Tibial nerve (tissue), 4 donors: Measurements from ENCODE around the gene THRSP. TPM values are rescaled to one million over a fixed set of nuclear protein-coding genes. Genes with fewer than 3 reads are reported as not detected.

ENCODE experiments used
- DNase-seq, 2 donors: peaks; one replicate each; pipeline ENCODE4 v3.0.0-alpha.2; 2019; ENCODE audit warnings: low spot score in 2 of 2
- H3K27ac ChIP-seq, 4 donors: fragments of 200-600 bp; sonication (generic) in 3 of 4; one replicate each; pipeline ENCODE4 v1.5.1; 2017 to 2019; ENCODE audit warnings: mild to moderate bottlenecking in 1 of 4
- H3K27me3 ChIP-seq, 2 donors: fragments of 200-600 bp; sonication (generic) in 1 of 2; one replicate each; pipeline versions ENCODE4 v1.5.1 to v1.6.0; 2017 to 2019
- H3K36me3 ChIP-seq, 3 donors: fragments of 200-600 bp; sonication (generic); one replicate each; pipeline ENCODE4 v1.5.1; 2018 to 2019
- H3K4me1 ChIP-seq, 4 donors: fragments of 200-600 bp; sonication (generic) in 3 of 4; one replicate each; pipeline ENCODE4 v1.5.1; 2017 to 2019
- H3K4me3 ChIP-seq, 4 donors: fragments of 200-600 bp; sonication (generic) in 3 of 4; one replicate each; pipeline ENCODE4 v1.5.1; 2017 to 2019; ENCODE audit warnings: mild to moderate bottlenecking in 1 of 4, moderate library complexity in 1 of 4
- H3K9me3 ChIP-seq, 4 donors: fragments of 200-600 bp; sonication (generic) in 3 of 4; one replicate each; pipeline ENCODE4 v1.5.1; 2017 to 2019
- EP300 ChIP-seq, 2 donors: sonication (generic); formaldehyde crosslinking; IDR thresholded peaks; one replicate each; pipeline ENCODE4 v1.6.1; 2017; ENCODE audit warnings: antibody characterized with exemption in 2 of 2, mild to moderate bottlenecking in 1 of 2
- POLR2A ChIP-seq, 2 donors: fragments of 450-650 bp; IDR thresholded peaks; one replicate each; pipeline ENCODE4 v1.6.1; 2017; ENCODE audit warnings: antibody characterized with exemption in 2 of 2, mild to moderate bottlenecking in 2 of 2, moderate library complexity in 2 of 2
- WGBS, 2 donors: methylation state at CpG; one replicate each; pipeline ENCODE4 v1.1.5; 2018; 5-methylcytosine and 5-hydroxymethylcytosine counted together
- total RNA-seq, 4 donors: library from RNA; depleted of rRNA; stranded (reverse); fragments of >200 nt; gene quantifications; one replicate each; pipeline ENCODE4 v1.1.0, GENCODE V29; 2016
- TF ChIP-seq, protein P1 (sequence below), 5 experiments: fragments of 200-600 bp in 3 of 5; fragments of 450-650 bp in 2 of 5; sonication (generic) in 3 of 5; IDR thresholded peaks; one replicate each; pipeline ENCODE4 v1.5.1; 2016 to 2019; ENCODE audit warnings: antibody characterized with exemption in 5 of 5, mild to moderate bottlenecking in 3 of 5, moderate library complexity in 2 of 5

The THRSP gene
- total RNA-seq, 4 donors from 2014 or later: 4.0 to 22.9 (median 8.7) TPM

DNA sequence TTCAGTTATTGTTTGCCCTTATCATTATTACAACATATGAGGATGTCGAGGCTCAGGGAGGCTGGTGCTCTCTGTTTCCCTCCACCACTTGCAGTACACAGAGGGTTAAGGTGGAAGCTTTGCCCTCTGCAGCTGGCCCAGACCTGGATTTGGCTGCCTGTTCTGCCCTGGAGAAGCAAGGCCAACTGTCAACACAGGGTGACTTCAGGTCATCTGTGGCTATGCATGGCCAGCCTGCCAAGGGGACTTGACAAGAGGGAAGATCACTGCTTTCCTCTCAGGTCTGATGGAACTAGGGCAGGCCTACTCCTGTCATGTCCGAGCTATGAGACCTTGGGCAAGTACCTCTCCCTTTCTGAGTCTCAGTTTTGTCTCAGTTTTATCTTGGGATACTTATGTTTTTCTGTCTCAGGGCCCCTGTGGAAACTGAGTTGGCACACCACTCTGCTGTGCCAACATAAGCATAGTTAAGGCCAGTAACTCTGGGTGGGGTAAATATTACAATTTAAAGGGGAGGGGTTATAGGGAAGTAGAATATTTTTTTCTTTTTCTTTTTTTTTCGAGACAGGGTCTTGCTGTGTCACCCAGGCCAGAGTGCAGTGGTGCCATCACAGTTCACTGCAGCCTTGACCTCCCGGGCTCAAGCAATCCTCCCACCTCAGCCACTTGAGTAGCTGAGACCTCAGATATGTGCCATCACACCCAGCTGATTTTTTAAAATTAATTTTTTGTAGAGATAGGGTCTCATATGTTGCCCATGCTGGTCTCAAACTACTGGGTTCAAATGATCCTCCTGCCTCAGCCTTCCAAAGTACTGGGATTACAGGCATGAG is 2.4 kb upstream of the THRSP start:
- DNase-seq: no peak
- peaks cover 0 to 9% (median 0%) of the 10 kb centered on the region in 3 donors for H3K36me3 ChIP-seq
- no peaks in the 10 kb centered on the region for H3K9me3 ChIP-seq
- WGBS, 2 donors: 75 to 80% methylated on average over 4 of the region's 4 CpGs
- H3K4me1 ChIP-seq: peaks cover 0 to 4% (median 0%) of the 10 kb centered on the region in 4 donors
- no peak for TF ChIP-seq EP300 (IDR thresholded peaks at IDR 0.05)
- no peak for TF ChIP-seq POLR2A (IDR thresholded peaks at IDR 0.05)
- TF ChIP-seq, protein P1, sequence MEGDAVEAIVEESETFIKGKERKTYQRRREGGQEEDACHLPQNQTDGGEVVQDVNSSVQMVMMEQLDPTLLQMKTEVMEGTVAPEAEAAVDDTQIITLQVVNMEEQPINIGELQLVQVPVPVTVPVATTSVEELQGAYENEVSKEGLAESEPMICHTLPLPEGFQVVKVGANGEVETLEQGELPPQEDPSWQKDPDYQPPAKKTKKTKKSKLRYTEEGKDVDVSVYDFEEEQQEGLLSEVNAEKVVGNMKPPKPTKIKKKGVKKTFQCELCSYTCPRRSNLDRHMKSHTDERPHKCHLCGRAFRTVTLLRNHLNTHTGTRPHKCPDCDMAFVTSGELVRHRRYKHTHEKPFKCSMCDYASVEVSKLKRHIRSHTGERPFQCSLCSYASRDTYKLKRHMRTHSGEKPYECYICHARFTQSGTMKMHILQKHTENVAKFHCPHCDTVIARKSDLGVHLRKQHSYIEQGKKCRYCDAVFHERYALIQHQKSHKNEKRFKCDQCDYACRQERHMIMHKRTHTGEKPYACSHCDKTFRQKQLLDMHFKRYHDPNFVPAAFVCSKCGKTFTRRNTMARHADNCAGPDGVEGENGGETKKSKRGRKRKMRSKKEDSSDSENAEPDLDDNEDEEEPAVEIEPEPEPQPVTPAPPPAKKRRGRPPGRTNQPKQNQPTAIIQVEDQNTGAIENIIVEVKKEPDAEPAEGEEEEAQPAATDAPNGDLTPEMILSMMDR (IDR thresholded peaks at IDR 0.05): no peak
- no peaks in the 10 kb centered on the region for H3K27me3 ChIP-seq
- no peak overlapping the region for H3K27ac ChIP-seq
- H3K4me3 ChIP-seq: no peak overlapping the region

DNA sequence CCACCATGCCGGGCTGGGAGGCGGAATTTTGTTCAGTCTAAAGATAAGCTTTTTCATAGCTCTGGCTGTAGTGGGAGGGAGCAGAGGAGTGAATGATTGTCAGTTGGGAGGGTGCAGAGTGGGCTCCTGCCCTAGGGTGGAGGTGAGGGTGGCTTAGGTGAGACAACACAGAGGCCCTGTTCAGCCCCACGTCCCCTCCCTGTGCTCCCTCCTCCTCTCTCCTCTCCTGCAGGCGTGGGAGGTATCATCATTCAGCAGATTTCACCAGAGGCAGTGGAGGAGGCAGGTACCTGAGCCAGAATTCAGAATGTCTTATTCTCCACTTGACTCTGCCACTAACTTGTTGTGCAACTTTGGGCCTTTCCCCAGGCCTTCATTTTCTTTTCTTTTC is 1.7 kb upstream of the THRSP start:
- H3K36me3 ChIP-seq: peaks cover 0 to 15% (median 0%) of the 10 kb centered on the region in 3 donors
- H3K27ac ChIP-seq: no peak overlapping the region
- H3K4me3 ChIP-seq: no peak overlapping the region
- no peaks in the 10 kb centered on the region for H3K27me3 ChIP-seq
- no peaks in the 10 kb centered on the region for H3K9me3 ChIP-seq
- peaks cover 0 to 4% (median 0%) of the 10 kb centered on the region in 4 donors for H3K4me1 ChIP-seq
- no peak for DNase-seq
- 68 to 74% methylated on average over 4 of the region's 4 CpGs for WGBS, 2 donors
- TF ChIP-seq, protein P1 (IDR thresholded peaks at IDR 0.05): no peak
- TF ChIP-seq POLR2A (IDR thresholded peaks at IDR 0.05) (no peak), EP300 (IDR thresholded peaks at IDR 0.05) (no peak)

DNA sequence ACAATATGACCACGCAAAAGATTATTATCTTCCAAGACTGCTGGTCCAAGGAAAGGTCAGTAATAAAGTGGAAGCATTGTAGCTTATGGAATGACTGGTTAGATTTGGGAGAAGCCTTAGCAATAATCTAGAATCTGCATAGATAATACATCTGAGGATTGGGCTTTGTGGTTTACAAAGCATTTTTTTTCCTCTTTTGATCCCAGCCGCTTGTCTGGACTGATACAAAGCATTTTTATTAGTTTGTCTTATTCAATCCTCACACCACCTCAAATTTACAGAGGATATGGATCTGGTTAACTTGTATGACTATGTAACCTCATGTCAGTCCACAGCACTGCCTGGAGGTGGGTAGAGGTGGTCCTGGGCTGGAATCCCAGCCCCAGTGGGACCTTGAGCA is 990 bp upstream of the THRSP start:
- no peak for DNase-seq
- no peak overlapping the region for H3K27ac ChIP-seq
- peaks cover 0 to 23% (median 0%) of the 10 kb centered on the region in 3 donors for H3K36me3 ChIP-seq
- no peaks in the 10 kb centered on the region for H3K27me3 ChIP-seq
- 76 to 77% methylated on average over 2 of the region's 2 CpGs for WGBS, 2 donors
- no peak overlapping the region for H3K4me3 ChIP-seq
- H3K4me1 ChIP-seq: peaks cover 0 to 4% (median 0%) of the 10 kb centered on the region in 4 donors
- no peaks in the 10 kb centered on the region for H3K9me3 ChIP-seq
- TF ChIP-seq, protein P1 (IDR thresholded peaks at IDR 0.05): no peak
- no peak for TF ChIP-seq EP300 (IDR thresholded peaks at IDR 0.05)
- TF ChIP-seq POLR2A (IDR thresholded peaks at IDR 0.05): no peak

DNA sequence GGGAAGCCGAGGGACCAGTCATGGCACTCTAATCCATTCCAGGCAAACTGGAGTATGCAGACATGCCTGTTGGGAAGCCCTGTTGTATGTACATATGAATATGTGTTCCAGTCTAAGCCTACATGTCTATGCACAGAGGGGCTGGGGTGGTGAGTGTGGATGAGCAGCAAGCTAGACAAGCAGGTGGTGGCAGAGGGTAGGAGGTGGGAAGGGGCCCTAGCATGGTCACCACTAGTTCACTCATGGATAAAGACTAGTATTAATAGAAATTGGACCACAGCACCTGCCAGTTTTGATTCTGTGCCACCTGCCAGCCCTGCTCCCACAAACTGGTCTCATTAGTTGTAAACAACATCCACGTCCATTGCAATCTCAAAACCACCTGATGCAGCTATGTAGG is 1.5 kb downstream of the THRSP start:
- WGBS, 2 donors: 88 to 91% methylated on average over 2 of the region's 2 CpGs
- no peak overlapping the region for H3K27ac ChIP-seq

DNA sequence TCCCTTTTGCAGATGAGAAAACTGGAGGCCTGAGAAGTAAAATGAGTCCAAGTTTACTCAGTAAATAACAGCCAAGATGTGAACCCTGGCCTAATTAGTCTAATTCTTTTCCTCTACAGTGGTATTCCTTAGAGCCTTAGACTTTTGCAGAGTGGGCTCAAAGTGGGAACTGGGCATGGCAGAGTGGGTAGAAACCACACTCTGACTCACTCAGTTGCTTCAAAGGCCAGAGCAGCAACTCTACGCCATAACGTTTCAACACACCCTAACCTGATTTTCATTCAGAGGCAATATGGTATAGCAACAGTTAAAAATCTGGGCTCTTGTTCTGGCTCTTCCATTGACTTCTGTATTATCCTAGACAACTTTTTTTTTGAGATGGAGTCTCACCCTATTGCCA is 2.8 kb downstream of the THRSP start:
- Histone ChIP-seq H3K9me3 (no peaks in the 10 kb centered on the region), H3K36me3 (peaks cover 0 to 58% (median 0%) of the 10 kb centered on the region in 3 donors), H3K4me3 (no peak overlapping the region), H3K4me1 (peaks cover 0 to 6% (median 0%) of the 10 kb centered on the region in 4 donors), H3K27ac (no peak overlapping the region), H3K27me3 (no peaks in the 10 kb centered on the region)
- TF ChIP-seq, protein P1 (IDR thresholded peaks at IDR 0.05): no peak
- TF ChIP-seq POLR2A (IDR thresholded peaks at IDR 0.05) (no peak), EP300 (IDR thresholded peaks at IDR 0.05) (no peak)
- DNase-seq: no peak
- 65 to 77% methylated on average over 2 of the region's 2 CpGs for WGBS, 2 donors

More for the DNA sequence above, 1.5 kb downstream of the THRSP start:
- Histone ChIP-seq H3K4me3 (no peak overlapping the region), H3K36me3 (peaks cover 0 to 47% (median 0%) of the 10 kb centered on the region in 3 donors), H3K4me1 (peaks cover 0 to 10% (median 0%) of the 10 kb centered on the region in 4 donors), H3K27me3 (no peaks in the 10 kb centered on the region), H3K9me3 (no peaks in the 10 kb centered on the region)
- DNase-seq: no peak
- TF ChIP-seq EP300 (IDR thresholded peaks at IDR 0.05) (no peak), POLR2A (IDR thresholded peaks at IDR 0.05) (no peak)
- TF ChIP-seq, protein P1 (IDR thresholded peaks at IDR 0.05): no peak
